Epithelial cell of proximal tubule (primary cell): ENCODE measurements around the gene USO1. TPM values are rescaled to one million over a fixed set of nuclear protein-coding genes. Genes with fewer than 3 reads are reported as not detected.

Source experiments
- DNase-seq: peaks from one replicate; pipeline ENCODE4 v3.0.0-alpha.2; 2011; ENCODE audit warnings: low read depth
- H3K4me3 ChIP-seq: 2 replicates; pipeline ENCODE4 v1.5.1; 2011; ENCODE audit warnings: low read depth, mild to moderate bottlenecking, low read length
- CTCF ChIP-seq: conservative IDR thresholded peaks from 2 replicates; pipeline ENCODE4 v1.5.1; 2012; ENCODE audit warnings: low read depth, mild to moderate bottlenecking, low read length
- total RNA-seq: library from RNA; depleted of rRNA; stranded (reverse); fragments of >200 nt; gene quantifications from 2 replicates; pipeline ENCODE4 v1.2.3, GENCODE V29; 2015

The USO1 gene
- total RNA-seq, 1 donor from 2014 or later = 57.8 TPM

DNA sequence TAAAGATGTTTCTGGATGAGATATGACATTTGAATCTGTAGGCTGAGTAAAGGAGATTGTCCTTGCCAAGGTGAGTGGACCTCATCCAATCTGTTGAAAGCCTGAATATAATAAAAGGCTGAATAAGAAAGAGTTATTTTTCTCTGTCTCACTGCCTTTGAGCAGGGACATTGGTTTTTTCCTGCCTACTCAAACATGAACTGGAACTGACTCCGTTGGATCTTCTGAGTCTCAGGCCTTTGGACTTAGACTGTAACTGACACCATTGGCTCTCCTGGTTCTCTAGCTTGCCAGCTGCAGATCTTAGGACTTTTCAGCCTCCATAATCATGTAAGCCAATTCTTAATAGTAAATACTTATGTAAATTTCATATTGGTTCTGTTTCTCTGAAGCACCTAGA is 134.3 kb downstream of the USO1 start:
- DNase-seq = no peak
- TF ChIP-seq CTCF = no peak
- no peak overlapping the region for H3K4me3 ChIP-seq

DNA sequence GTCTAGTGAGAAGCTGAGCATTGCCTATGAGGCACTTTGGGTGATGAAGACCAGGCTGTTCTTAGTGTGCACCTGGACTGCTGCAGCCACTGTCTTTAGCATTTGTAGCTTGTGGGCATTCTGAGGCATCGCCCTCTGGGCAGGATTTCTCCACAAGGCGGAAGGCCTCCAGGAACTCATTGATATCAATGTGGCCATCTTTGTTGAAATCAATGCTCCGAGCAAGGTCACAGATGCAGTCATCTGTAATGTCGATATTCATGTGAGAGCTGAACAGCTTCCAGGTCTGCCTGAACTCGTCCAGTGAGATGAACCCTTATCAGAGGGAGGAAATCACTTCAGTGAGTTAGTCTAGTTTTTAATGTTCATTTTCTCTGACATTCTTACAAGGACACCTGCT is 136.2 kb downstream of the USO1 start:
- no peak for TF ChIP-seq CTCF

More for the DNA sequence above, 136.2 kb downstream of the USO1 start:
- no peak for DNase-seq
- H3K4me3 ChIP-seq = no peak overlapping the region

Other genes starting within 250 kb of the USO1 start
- 11.2 and 37.3 TPM in 2 replicates for gene RCHY1, start 210.2 kb upstream of the USO1 start, total RNA-seq
- gene THAP6, start 210.1 kb upstream of the USO1 start, total RNA-seq = 7.0 and 8.4 TPM in 2 replicates
- 0.87 TPM in 1 of 2 replicates, not detected in the other for gene ODAPH, start 168.5 kb upstream of the USO1 start, total RNA-seq
- 1.2 and 3.6 TPM in 2 replicates for gene CDKL2, start 94.0 kb upstream of the USO1 start, total RNA-seq
- 109 and 113 TPM in 2 replicates for gene G3BP2, start 51.2 kb upstream of the USO1 start, total RNA-seq
- gene PPEF2, start 177.9 kb downstream of the USO1 start, total RNA-seq = not detected in 2 replicates
- gene NAAA, start 216.4 kb downstream of the USO1 start, total RNA-seq = 8.9 and 14.0 TPM in 2 replicates